ENCODE data around the gene RREB1.

RREB1 gene

DNA sequence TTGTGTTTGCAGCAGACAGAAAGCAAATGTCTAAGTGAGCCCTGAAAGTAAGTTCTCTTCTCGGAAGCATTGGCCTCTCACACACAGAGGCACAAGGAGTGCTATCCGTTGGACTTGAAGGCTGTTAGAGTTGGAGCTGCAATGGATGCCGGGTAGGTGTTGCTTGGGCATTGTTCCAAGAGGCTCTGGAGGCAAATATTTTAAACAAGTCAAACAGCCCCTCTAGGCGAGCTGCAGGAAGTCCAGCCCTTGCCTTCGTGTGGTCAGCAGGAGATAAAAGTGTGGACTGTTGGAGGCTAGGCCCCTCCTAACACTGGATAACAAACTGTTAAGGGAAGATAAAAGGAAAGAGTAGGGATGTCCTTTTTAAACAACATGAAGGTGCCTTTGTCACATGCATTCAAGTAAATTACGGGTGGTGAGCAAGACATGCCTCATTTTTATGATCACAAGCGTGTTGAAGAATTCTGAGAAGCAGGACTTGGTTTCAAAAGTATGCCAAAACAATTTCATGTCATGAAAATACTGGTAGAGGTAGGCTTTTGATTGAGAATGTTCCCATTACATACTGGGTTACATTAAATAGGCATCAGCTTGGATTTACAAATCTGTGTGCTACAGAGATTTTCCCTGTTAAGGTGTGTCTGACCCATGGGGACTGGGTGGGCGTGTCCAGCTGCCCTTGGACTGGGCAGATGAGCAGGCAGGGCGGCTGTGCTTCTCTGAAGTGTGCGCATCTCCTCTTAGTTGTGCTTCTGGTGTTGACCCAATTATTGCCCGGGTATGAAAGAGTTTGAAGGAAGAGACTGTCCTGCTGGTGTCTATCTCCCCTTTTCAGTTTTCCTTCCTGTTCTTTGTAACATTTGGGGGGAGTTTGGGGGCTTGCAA, 57.5 kb downstream of the RREB1 start:
- no peak for DNase-seq

GRCh38 chr6:7165890-7166267, 58.1 kb downstream of the RREB1 start:
- DNase-seq: no peak

DNA sequence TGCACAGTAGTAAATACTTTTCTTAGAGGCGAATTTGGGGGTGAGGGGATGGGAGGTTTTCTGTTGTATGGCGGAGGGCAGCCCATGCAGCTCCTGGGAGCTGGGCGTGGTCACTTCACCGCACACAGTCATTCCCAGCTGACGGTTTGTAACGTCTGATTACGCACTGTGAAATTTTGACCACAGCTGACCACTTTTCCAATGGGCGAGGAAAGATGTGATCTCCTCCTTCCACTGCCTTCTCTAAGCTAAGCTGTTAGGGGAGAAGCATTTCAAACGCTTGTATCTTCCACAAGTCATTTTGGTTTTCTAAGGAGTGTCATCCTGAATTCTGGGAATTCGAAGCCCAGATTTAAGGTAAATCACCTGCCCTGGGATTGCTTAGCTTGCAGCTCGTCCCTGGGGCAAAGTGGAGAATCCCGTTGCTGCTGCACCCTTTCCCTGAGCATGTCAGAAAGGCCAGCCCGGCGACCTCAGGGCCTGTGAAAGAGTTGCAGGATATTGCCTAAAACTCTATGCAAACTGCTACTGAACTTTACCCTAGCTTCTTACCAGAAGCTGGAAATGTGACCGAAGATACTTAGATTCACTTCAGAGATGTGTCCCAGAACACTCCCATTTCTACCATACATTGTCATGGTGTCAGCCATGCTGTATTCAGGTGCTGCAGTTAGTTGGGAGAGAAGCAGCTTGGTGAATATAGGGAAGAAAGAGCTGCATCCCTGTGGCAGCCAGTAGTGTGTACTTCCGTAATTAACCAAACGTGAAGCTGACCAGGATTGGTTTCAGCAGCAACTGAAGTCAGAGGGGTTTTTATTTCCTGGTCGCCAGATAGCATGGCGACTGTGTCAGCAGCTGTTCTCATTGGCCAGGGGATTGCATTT, 58.9 kb downstream of the RREB1 start:
- no peak for DNase-seq

GRCh38 chr6:7169296-7169721, 61.5 kb downstream of the RREB1 start:
- no peak for DNase-seq

- DNase-seq: no peak
Measured at GRCh38 chr6:7170117-7170732, 62.5 kb downstream of the RREB1 start.

DNA sequence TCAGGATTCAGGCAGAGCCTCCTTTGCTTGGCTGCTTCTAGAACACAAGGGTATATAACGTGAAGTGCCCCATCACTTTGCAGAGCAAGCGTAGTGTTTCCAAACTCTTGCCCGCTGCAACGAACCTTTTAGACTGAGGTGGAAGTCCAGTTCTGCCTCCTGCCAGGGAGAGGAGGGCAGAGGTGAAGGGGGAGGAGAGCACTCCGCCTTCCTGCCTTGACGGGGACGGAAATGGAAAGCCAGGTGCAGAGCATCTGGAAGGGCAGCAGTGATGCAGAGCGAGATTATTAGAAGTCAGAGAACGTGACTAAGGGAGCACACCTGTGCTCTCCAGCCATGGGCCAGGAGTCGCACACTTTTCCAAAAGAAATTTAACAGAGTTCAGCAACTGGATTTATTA, 63.4 kb downstream of the RREB1 start:
- DNase-seq: no peak

DNA sequence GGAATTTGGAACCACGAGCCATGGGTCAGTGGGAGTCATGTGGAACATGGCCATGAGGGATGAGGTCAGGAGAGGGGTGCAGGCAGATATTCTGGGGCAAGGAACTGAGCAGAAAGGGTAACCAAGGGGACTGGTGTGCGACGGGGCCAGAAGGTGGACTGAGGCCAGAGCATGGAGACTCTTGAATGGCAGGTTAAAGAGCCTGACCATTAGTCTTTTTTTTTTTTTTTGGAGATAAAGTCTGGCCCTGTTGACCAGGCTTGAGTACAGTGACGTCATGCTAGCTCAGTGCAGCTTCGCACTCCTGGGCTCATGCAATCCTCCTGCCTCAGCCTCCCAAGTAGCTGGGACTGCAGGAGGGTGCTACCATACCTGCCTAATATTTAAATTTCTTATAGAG, 64.0 kb downstream of the RREB1 start:
- no peak for DNase-seq

DNA sequence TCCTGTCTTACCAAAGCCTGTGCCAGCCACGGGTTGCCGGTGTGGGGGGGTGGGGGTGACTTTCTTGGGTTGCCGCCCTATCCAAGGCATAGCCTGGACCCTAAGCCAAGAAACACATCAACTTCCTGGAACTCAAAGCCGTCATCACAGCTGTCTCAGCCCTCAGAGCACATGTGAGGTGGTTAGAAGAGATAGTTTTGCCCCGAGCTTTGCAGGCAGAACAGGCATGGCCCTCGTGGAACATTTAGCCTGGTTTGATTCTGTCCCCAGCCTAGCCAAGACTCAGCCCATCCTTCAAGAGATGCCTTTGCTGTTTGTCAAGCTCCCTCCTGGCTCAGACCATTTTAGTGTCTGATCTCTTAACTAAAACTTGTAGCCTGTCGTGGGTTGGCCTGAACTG, 64.9 kb downstream of the RREB1 start:
- no peak for DNase-seq

DNA sequence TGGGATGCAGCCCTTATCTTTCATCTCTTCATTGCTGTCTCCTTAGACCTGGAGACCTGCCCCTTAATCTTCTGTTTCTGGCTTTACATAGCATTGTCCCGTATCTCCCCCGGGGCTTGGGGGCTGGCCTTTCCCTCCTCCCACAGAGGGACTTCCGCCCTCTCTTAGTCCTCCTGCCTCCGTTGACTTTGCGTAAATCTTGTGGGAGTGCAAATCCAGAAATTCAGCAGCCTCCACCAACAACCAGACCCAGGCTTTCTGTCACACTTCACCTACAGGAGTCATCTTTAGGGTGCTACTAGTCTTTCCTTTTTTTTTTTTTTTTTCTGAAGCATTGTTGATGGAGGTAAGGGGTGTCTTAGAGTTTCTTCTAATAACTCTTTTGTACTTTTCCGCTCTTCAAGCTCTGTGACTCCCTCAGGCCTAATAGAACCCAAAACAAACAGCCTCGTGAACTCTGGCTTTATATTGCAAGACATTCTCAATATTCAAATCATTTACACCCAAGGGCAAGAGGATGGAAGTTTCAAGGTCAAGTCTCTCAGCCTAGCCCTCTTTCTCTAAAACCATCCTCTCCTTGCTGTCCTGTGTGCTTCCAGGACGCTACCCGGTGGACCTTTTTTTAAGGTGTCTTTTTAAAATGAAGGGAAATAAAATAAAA, 66.2 kb downstream of the RREB1 start:
- no peak for DNase-seq

- no peak for DNase-seq
Measured at GRCh38 chr6:7175462-7175861, 67.7 kb downstream of the RREB1 start.

DNA sequence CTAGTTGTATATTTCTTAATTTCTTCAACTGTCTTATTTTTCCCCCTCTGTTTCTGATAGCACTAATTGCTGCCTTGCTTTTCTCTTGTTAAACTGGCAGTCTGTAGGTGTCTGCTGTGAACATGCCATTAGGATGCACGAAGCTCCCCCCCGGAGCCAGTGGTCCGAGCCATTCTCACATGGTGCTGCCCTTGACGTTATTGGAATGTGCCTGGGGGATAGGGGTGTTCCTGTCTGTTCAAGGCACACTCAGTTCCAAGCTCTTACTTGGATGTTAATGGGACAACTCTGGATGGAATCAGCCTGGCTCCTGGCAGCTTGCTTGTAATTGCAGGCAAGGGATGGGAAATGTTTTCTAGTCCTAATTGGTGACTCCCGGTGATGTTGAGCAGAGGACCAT, 68.4 kb downstream of the RREB1 start:
- DNase-seq: no peak

- no peak for DNase-seq
Measured at GRCh38 chr6:7178280-7178679, 70.5 kb downstream of the RREB1 start.

DNA sequence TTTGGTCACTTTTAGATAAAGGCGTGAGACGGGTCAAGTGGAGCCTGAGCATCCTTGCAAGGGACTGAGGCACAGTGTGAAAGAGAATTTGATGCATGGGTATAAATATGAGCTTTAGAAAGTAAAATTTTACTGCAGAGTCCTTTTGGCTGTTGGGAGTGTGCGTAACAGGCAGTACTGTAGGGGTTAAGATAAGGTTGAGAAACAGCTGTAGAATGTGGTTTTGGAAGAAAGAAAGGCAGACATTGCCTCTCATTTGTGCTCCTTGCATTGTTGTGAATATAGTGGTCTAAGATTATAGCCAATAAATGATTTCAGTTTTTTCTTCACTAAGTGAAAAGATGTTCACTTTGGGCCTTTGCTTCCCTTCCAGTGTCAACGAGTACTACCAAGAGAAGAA, 73.0 kb downstream of the RREB1 start:
- no peak for DNase-seq

DNA sequence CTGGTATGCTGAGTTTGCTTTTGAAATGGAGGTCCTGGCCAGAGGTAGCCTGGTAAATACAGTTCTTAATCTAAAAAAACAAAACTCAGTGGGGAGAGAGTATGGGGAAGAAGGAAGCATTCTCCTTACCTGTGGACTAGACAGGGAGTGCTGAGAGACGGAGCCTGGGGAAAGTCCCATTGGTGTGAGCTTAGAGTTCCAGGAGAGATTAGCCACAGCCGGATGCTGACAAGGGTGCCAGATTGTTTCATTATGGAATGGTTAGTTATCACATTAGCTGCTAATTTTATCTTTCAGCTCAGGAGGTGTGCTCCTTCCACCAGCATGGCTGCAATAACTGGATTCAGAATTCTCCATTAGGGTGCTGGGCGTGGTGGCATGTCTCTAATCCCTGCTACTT, 75.9 kb downstream of the RREB1 start:
- DNase-seq: no peak

DNA sequence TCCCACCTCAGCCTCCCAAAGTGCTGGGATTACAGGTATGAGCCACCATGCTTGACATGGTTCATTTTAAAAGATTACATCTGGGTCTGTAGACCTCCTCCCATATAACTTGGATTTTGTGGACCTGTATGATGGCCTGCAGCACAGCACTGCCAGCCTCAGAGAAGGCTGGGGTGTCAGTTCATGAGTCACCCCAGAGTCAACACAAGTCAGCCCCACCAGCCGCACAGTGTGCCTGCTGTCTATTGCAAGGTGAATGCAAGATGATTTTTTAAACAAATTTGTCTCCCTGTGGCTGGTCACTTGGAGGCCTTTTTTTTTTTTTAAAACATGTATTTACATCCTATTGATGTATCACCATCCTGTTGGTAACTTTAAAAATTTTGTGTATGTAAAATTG, 76.7 kb downstream of the RREB1 start:
- no peak for DNase-seq

DNA sequence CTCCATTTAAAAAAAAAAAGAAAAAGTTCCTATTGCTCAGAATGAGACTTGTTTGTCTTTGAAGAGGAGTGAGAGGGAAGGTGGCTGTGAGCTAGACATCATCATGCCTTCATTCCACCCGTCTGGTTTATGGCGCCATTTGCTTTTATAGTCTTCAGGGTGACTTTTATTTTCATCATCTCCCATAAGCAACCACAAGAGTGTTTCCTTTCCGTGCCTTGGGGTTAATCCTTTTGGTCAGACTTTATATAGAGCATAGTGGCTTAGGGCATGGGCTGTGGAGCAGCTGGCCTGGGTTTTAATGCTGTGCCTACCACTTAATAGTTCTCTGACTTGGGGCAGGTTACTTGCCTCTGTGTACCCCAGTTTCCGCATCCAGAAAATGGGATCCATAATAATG, 77.8 kb downstream of the RREB1 start:
- no peak for DNase-seq

DNA sequence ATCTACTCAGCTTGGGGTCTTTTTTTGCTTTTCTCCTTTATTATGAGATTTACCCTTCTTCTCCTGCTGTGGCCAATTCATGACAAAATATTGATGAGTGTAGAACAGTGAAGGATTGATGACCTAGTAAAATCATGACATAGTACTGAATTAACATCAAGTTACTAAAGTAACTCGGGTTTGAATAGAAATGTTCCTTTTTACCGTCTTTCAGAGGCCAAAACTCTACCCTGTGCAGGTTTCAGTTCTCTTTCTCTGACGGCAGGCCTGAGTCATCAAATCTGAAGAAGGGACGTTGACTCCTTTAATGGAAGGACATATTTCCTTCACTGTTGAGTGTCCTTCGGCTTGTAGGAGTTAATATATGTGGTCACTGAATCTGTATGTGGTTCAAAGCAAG, 80.7 kb downstream of the RREB1 start:
- DNase-seq: no peak

- DNase-seq: no peak
Measured at GRCh38 chr6:7189101-7189758, 81.5 kb downstream of the RREB1 start.

DNA sequence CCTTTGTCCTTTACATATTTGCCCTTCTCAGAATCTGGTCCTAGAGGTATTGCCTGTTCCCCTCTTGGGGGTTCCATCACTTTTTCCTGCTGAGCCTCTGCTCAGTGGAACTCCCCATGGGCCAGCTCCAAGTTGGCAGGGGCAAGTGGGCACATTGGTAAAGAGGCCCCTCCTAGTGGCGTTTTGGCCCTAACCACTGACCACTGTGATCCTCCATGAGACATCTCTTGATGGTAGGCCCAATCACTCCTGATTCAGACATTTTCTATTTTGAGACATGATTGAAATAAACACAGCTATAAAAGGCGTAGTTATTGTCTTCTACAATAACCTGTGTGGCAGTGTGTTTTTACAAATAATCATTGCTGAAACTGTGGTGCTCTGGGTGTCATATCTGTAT, 83.0 kb downstream of the RREB1 start:
- no peak for DNase-seq

- DNase-seq: no peak
Measured at GRCh38 chr6:7193122-7193521, 85.4 kb downstream of the RREB1 start.

DNA sequence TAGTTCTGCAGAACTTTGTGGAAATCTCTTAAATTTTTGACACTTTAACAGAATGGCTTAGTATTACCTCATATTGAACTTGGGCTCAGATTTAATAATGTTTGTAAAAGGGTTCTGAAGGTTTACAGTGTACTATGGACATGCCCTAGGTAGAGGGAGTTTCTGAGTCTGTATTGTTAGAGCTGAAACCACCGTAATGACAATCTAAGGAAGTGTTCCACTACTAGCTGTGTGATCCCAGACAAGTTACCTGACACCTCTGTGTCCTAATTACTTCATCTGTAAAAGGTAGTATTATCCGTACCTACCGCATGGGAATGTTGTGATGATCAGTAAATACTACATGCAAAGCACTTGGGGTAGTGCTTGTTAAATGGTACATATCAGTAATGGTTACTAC, 86.9 kb downstream of the RREB1 start:
- DNase-seq: no peak

GRCh38 chr6:7195339-7196018, 87.7 kb downstream of the RREB1 start:
- no peak for DNase-seq
